IgD-negative memory B cell (primary cell): ENCODE measurements around the gene EPHA1. TPM values are rescaled to one million over a fixed set of nuclear protein-coding genes. Genes with fewer than 3 reads are reported as not detected.

Source experiments
- H3K27ac Mint-ChIP-seq, 3 donors: one replicate each; pipeline ENCODE4 v1.8.0; 2020 to 2022; ENCODE audit warnings: mild to moderate bottlenecking in 3 of 3, mixed read lengths in 3 of 3, moderate library complexity in 1 of 3
- H3K27me3 Mint-ChIP-seq: one replicate; pipeline ENCODE4 v1.8.0; 2021; ENCODE audit warnings: mixed read lengths
- H3K36me3 Mint-ChIP-seq: one replicate; pipeline ENCODE4 v1.8.0; 2020; ENCODE audit warnings: mild to moderate bottlenecking, mixed read lengths
- H3K4me1 Mint-ChIP-seq, 3 donors: one replicate each; pipeline ENCODE4 v1.8.0; 2020 to 2022; ENCODE audit warnings: mixed read lengths in 3 of 3, mild to moderate bottlenecking in 1 of 3
- H3K4me3 Mint-ChIP-seq, 4 donors: one replicate each; pipeline ENCODE4 v1.8.0; 2020 to 2022; ENCODE audit warnings: mild to moderate bottlenecking in 4 of 4, mixed read lengths in 4 of 4, moderate library complexity in 3 of 4
- H3K9me3 Mint-ChIP-seq, 3 donors: one replicate each; pipeline ENCODE4 v1.8.0; 2020 to 2021; ENCODE audit warnings: mixed read lengths in 3 of 3, mild to moderate bottlenecking in 1 of 3
- polyA plus RNA-seq: library from polyadenylated mRNA; unstranded; fragments of 300-500 nt; fragmentation: Illumina TruSeq; gene quantifications from one replicate; pipeline ENCODE4 v1.2.3, GENCODE V29; 2021

EPHA1 gene
- polyA plus RNA-seq, 1 donor from 2014 or later, result 0.80 TPM

DNA sequence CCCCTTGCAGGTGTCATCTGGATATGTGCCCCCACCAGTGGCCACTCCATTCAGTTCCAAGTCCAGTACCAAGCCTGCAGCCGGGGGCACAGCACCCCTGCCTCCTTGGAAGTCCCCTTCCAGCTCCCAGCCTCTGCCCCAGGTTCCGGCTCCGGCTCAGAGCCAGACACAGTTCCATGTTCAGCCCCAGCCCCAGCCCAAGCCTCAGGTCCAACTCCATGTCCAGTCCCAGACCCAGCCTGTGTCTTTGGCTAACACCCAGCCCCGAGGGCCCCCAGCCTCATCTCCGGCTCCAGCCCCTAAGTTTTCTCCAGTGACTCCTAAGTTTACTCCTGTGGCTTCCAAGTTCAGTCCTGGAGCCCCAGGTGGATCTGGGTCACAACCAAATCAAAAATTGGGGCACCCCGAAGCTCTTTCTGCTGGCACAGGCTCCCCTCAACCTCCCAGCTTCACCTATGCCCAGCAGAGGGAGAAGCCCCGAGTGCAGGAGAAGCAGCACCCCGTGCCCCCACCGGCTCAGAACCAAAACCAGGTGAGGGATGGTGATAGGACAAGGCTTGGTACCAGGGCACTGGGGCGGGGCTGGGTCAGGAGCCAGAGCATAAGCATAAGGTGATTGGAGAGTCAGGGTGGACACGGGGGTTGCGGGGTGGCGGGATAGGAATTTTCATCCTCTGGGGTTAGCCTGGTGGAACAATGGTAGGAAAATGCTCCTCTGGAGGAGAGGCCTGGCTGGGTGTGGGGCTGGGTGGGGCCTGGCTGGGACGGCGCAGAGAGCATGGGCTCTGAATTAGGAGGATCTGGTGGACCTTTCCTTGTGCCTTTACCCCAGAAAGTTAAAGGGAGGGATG lies 25.6 kb downstream of the EPHA1 start:
- peak overlapping the region in 2 of 4 donors; percentile 63 to 86 for H3K4me3 Mint-ChIP-seq
- peaks cover 8 to 27% (median 16%) of the 10 kb centered on the region in 3 donors for H3K4me1 Mint-ChIP-seq
- no peaks in the 10 kb centered on the region for H3K36me3 Mint-ChIP-seq
- no peaks in the 10 kb centered on the region for H3K27me3 Mint-ChIP-seq
- H3K27ac Mint-ChIP-seq, result peak overlapping the region in 2 of 3 donors; percentile 35 to 50
- H3K9me3 Mint-ChIP-seq, result no peaks in the 10 kb centered on the region

DNA sequence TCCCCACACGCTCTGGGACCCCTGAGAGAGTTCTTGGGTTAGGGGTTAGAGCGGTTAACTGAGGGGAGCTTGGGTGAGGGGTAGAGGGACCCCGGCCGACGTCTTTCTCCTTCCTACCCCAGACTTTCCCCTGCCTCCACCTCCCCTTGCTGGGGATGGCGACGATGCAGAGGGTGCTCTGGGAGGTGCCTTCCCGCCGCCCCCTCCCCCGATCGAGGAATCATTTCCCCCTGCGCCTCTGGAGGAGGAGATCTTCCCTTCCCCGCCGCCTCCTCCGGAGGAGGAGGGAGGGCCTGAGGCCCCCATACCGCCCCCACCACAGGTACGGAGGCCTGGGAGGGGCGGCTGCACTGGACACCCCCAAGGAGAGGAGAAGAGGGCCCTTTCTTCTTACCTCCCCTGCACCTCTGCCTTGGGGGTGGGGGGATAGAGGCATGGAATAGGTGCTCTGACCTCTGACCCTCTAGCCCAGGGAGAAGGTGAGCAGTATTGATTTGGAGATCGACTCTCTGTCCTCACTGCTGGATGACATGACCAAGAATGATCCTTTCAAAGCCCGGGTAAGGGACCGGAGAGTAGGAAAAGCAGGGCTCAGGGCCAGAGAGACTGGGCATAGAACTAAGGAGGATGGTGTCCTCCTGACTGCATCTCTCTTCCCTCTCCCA lies 26.4 kb downstream of the EPHA1 start:
- no peaks in the 10 kb centered on the region for H3K36me3 Mint-ChIP-seq
- peak overlapping the region in 2 of 3 donors; percentile 35 to 50 for H3K27ac Mint-ChIP-seq
- peaks cover 8 to 28% (median 16%) of the 10 kb centered on the region in 3 donors for H3K4me1 Mint-ChIP-seq
- peak overlapping the region in 3 of 4 donors; percentile 75 to 86 (median 79) for H3K4me3 Mint-ChIP-seq
- H3K27me3 Mint-ChIP-seq, result no peaks in the 10 kb centered on the region
- no peaks in the 10 kb centered on the region for H3K9me3 Mint-ChIP-seq

GRCh38 chr7:143381427-143382125 lies 27.1 kb downstream of the EPHA1 start:
- H3K4me3 Mint-ChIP-seq, result peak overlapping the region in 3 of 4 donors; percentile 63 to 86 (median 75)
- H3K4me1 Mint-ChIP-seq, result peaks cover 8 to 30% (median 16%) of the 10 kb centered on the region in 3 donors
- no peaks in the 10 kb centered on the region for H3K27me3 Mint-ChIP-seq
- H3K27ac Mint-ChIP-seq, result peak overlapping the region in 2 of 3 donors; percentile 35 to 50
- no peaks in the 10 kb centered on the region for H3K9me3 Mint-ChIP-seq
- H3K36me3 Mint-ChIP-seq, result no peaks in the 10 kb centered on the region

DNA sequence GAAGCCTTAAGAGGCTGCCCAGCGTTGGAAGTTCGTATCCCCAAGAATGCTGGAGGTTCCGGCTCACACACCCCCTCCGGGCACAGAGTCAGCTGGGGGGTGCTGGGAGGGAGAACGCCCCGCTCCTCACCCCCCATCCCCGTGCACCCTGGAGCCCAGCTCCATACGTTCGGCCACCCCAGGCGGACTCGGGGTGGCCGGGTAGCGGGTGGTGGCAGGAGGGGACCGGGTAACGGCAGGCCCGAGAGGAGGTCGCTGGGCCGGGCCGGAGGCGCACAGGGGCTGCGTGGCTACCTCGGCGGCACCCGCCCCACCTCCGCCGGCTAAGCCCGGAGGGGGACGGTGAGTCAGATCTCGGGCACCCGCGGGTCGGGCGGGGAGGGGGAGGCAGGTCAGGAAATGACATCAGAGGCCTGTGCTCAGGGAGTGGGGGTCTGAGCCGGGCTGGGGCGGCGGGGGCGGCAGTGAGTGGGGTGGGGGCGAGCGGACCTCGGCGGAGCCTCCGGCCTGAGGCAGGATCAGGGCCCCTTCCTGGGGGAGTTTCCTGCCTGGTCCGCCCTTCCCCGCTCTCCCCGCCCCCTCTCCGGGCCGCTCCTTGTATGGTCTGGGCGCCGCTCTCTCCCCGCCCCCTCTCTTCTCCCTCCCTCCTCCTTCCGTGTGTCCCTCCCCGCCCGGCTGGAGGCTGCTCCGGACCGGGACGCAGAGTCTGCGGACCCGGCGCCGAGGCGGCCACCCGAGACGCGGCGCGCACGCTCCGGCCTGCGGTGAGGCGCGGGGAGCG lies 27.8 kb downstream of the EPHA1 start, which contains the start of gene ZYX:
Gene ZYX, plus strand, starts transcription at position 700 of the 781 bp plus-strand sequence. CDS start 227 bp downstream, outside the sequence.
- Mint-ChIP-seq H3K9me3 (no peaks in the 10 kb centered on the region), H3K36me3 (no peaks in the 10 kb centered on the region), H3K27ac (peak within 1 kb of the TSS; percentile 92 to 96 (median 96)), H3K27me3 (no peaks in the 10 kb centered on the region), H3K4me1 (peaks cover 11 to 35% (median 16%) of the 10 kb centered on the region in 3 donors), H3K4me3 (peak within 1 kb of the TSS; percentile 88 to 97 (median 96))

DNA sequence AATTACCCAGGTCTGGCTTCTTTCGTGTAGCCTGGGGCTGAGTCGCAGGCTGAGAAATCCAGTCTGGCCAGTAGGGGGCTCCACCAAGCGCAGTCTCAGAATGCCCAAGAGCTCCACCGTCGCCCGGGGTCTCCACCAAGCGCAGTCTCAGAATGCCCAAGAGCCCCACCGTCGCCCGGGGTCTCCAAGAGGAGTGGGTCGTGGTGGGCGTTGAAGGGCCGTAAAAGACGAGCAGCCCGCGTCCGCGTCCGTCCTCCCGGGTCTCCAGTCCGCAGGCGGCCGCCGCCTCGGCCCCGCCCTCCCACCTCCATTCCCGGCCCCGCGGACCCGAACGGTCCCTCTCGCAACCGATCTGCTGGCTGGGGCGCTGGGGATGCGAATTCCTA lies 28.4 kb downstream of the EPHA1 start:
- Mint-ChIP-seq H3K27me3 (no peaks in the 10 kb centered on the region), H3K4me3 (peak overlapping the region; percentile 88 to 97 (median 96)), H3K9me3 (no peaks in the 10 kb centered on the region), H3K4me1 (peaks cover 16 to 41% (median 20%) of the 10 kb centered on the region in 3 donors), H3K36me3 (no peaks in the 10 kb centered on the region), H3K27ac (peak overlapping the region; percentile 92 to 96 (median 96))

GRCh38 chr7:143379611-143380259 lies 28.9 kb downstream of the EPHA1 start:
- peak overlapping the region; percentile 92 to 96 (median 96) for H3K27ac Mint-ChIP-seq

DNA sequence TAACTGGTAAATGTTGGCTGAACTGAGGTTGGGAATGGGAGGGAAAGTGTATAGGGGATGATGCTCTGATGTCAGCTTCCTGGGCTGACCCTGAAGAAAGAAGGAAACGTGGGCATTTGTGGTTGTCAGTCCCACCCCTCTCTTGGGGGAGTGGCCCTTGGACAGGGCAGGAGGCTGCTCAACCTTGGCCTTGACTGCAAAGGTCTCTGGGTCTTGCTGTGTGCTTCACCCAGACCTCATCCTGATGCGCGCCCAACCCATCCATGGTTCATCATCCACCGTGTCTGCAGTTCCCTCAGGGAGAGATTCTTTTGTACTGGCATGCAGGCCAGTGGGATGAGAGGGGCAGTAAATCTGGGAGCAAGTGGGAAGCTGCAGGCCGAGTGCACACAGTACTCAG lies 32.3 kb downstream of the EPHA1 start:
- Mint-ChIP-seq H3K27ac (no peak overlapping the region), H3K4me3 (no peak overlapping the region), H3K27me3 (peaks cover 1% of the 10 kb centered on the region), H3K9me3 (no peaks in the 10 kb centered on the region), H3K36me3 (no peaks in the 10 kb centered on the region), H3K4me1 (peaks cover 35 to 51% (median 38%) of the 10 kb centered on the region in 3 donors)

More at GRCh38 chr7:143379611-143380259, 28.9 kb downstream of the EPHA1 start:
- peak overlapping the region; percentile 88 to 97 (median 96) for H3K4me3 Mint-ChIP-seq
- H3K4me1 Mint-ChIP-seq, result peaks cover 21 to 46% (median 24%) of the 10 kb centered on the region in 3 donors
- H3K36me3 Mint-ChIP-seq, result no peaks in the 10 kb centered on the region
- H3K9me3 Mint-ChIP-seq, result no peaks in the 10 kb centered on the region
- H3K27me3 Mint-ChIP-seq, result no peaks in the 10 kb centered on the region

DNA sequence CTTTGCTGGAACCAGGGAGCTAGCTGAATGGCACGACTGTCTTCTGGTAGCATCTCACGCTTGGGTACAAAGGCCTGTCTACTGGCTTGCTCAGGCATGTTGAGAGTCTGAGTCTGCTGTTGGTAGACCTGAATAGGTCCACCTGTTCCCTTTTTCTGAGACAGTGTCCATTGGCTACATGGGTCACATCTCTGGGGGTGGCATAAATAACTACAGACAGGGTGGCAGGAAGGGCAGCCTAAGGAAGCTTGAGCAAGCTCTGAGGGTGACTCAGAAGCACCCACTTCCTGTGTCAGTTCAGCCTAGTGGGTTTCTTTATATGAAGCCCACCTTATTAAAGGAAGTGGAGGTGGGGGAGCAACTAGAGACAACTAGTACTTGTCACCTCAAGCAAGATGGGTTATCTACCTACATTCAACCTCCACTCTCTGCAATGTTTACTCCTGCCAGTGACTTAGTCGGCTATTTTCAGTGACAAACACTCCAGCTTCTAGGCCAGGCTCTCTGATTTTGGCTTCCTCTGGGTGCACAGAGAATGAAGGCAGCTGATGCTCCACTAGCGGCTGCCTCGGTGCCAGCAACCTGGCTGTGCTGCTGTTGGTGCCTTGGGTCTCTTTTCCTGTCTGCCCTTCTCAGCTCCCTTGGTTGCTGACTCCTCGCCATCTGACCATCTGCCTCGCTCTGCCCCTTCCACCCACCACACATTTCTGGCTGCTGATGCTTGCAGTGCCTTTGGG lies 33.2 kb downstream of the EPHA1 start:
- Mint-ChIP-seq H3K4me1 (peaks cover 38 to 51% (median 38%) of the 10 kb centered on the region in 3 donors), H3K27ac (peak overlapping the region; percentile 40 to 89 (median 84)), H3K36me3 (no peaks in the 10 kb centered on the region), H3K27me3 (peaks cover 1% of the 10 kb centered on the region), H3K4me3 (peak overlapping the region in 2 of 4 donors; percentile 42 to 78), H3K9me3 (no peaks in the 10 kb centered on the region)

DNA sequence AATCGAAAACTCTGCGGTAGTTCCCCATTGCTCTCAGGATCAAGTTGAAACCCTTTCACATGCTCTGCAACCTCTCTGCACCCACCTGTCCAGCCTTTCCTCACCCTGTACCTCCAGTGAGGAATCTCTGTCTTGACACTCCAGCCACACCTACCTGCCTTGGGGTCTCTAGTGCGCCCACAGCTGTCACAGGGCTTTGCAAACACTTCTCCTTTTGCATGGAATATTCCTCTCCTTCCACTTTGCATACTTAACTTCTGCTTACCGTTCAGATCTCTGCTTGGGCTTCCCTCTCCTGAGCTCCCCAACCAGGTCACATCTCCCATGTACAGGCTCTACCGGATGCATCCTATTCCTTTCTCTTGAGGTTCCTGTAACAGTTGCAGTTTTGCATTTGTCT lies 34.1 kb downstream of the EPHA1 start:
- no peaks in the 10 kb centered on the region for H3K36me3 Mint-ChIP-seq
- H3K9me3 Mint-ChIP-seq, result no peaks in the 10 kb centered on the region
- H3K27ac Mint-ChIP-seq, result peak overlapping the region in 1 of 3 donors; percentile 35
- peaks cover 4% of the 10 kb centered on the region for H3K27me3 Mint-ChIP-seq
- peak overlapping the region in 2 of 4 donors; percentile 63 to 70 for H3K4me3 Mint-ChIP-seq
- peaks cover 31 to 47% (median 33%) of the 10 kb centered on the region in 3 donors for H3K4me1 Mint-ChIP-seq

DNA sequence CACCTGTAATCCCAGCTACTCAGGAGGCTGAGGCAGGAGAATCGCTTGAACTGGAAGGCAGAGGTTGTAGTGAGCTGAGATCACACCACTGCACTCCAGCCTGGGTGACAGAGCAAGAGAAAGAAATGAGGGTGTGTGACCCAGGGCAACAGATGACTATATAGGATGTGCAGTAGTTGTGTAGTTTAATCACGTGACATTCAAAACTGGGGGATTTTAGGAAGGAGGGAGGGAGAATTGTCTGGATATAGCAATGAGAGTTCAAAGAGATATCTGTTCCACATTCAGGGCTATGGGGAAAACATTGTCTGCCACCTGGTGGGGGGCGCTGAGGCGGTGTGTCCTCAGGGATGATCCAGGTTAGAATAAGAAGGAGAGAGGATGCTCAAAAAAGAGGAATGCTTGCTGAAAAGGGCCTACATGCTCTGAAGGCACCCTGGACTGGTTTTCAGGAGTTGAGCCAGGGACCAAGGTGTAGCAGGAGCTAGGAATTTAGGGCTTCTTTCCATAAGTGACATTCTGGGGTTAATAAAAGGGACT lies 35.3 kb downstream of the EPHA1 start:
- Mint-ChIP-seq H3K27me3 (peaks cover 4% of the 10 kb centered on the region), H3K4me3 (no peak overlapping the region), H3K9me3 (no peaks in the 10 kb centered on the region), H3K27ac (no peak overlapping the region), H3K36me3 (no peaks in the 10 kb centered on the region), H3K4me1 (peaks cover 22 to 37% (median 30%) of the 10 kb centered on the region in 3 donors)

GRCh38 chr7:143372070-143372469 lies 36.6 kb downstream of the EPHA1 start:
- H3K27ac Mint-ChIP-seq, result peak overlapping the region in 1 of 3 donors; percentile 28

DNA sequence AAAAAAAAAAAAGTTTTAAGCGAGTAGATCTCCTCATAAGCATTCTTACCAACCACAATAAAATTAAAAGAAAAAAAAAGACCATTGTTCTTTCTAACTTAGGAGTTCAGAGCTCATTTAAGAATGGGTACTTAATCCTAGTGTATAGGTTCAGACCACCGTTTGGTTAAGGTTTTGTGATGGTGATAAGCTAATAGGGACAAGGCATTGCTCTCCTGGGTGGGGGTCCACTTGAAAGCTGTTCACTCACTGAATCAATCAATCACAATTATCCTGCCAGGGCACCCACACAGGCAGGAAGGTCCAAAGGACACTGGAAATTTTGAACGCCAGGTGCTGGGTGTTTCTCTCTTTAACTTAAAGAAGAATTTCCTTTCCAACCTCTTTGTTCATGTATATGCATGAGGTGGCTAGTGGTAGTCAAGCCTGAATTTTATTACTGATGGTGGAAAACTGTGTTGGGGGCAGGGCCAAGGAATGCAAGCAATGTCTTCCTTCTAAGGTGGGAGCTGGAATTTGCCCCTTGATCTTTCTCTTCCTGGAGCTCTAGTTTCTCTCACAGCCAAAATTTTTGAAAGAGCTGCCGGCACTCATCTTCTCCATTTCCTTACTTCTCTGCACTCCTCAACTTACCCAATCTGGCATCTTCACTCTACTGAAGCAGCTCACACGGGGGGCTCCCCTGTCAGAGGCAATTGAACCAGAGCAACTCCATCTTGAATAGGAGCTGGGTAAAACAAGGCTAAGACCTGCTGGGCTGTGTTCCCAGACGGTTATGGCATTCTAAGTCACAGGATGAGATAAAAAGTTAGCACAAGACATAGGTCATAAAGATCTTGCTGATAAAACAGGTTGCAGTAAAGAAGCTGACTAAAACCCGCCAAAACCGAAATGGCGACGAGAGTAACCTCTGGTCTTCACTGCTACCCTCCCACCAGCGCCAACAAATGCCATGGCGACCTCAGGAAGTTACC lies 38.7 kb downstream of the EPHA1 start:
- H3K27me3 Mint-ChIP-seq, result peaks cover 17% of the 10 kb centered on the region
- no peak overlapping the region for H3K4me3 Mint-ChIP-seq
- no peak overlapping the region for H3K27ac Mint-ChIP-seq
- peaks cover under 1% of the 10 kb centered on the region for H3K36me3 Mint-ChIP-seq
- H3K4me1 Mint-ChIP-seq, result peaks cover 16 to 19% (median 18%) of the 10 kb centered on the region in 3 donors
- H3K9me3 Mint-ChIP-seq, result peaks cover 0 to 2% (median 0%) of the 10 kb centered on the region in 3 donors

More at GRCh38 chr7:143372070-143372469, 36.6 kb downstream of the EPHA1 start:
- Mint-ChIP-seq H3K9me3 (no peaks in the 10 kb centered on the region), H3K4me3 (peak overlapping the region in 2 of 4 donors; percentile 42 to 85), H3K4me1 (peaks cover 22 to 32% (median 30%) of the 10 kb centered on the region in 3 donors), H3K36me3 (no peaks in the 10 kb centered on the region), H3K27me3 (peaks cover 4% of the 10 kb centered on the region)
